OCI-LY1 (cell line): ENCODE data around the gene EFNA3.

Source experiments
- H2AFZ ChIP-seq: fragments of 200-600 bp; sonication (generic), shearing (Covaris generic); 2 replicates; pipeline ENCODE4 v1.6.0; 2014; ENCODE audit warnings: antibody characterized with exemption, mild to moderate bottlenecking, low read length
- H3F3A ChIP-seq: fragments of 200-600 bp; sonication (generic), shearing (Covaris generic); 2 replicates; pipeline ENCODE4 v1.6.0; 2014; ENCODE audit warnings: mild to moderate bottlenecking, antibody characterized with exemption, low read length, moderate library complexity; ENCODE audit not compliant: insufficient read depth
- H3K27ac ChIP-seq: fragments of 200-600 bp; sonication (generic); 2 replicates; pipeline ENCODE4 v1.5.1; 2014; ENCODE audit warnings: low read length, mixed run types, mild to moderate bottlenecking, low read depth; ENCODE audit not compliant: poor library complexity, severe bottlenecking
- H3K27me3 ChIP-seq: fragments of 200-600 bp; sonication (generic); 2 replicates; pipeline ENCODE4 v1.6.0; 2014; ENCODE audit warnings: antibody characterized with exemption, mild to moderate bottlenecking, low read length, moderate library complexity; ENCODE audit not compliant: insufficient read depth
- H3K36me3 ChIP-seq: fragments of 200-600 bp; sonication (generic); 2 replicates; pipeline ENCODE4 v1.6.1; 2014; ENCODE audit warnings: mild to moderate bottlenecking, antibody characterized with exemption, low read length, moderate library complexity, mixed read lengths; ENCODE audit not compliant: insufficient read depth
- H3K4me1 ChIP-seq: fragments of 200-600 bp; sonication (generic); 2 replicates; pipeline ENCODE4 v1.5.1; 2014; ENCODE audit warnings: mild to moderate bottlenecking, low read length, moderate library complexity; ENCODE audit not compliant: insufficient read depth, severe bottlenecking
- H3K4me2 ChIP-seq: fragments of 200-600 bp; sonication (generic), shearing (Covaris generic); 2 replicates; pipeline ENCODE4 v1.6.1; 2014; ENCODE audit warnings: low read length
- H3K4me3 ChIP-seq: fragments of 200-600 bp; sonication (generic); 2 replicates; pipeline ENCODE4 v1.5.1; 2014; ENCODE audit warnings: low read length, low read depth, mild to moderate bottlenecking, mixed read lengths; ENCODE audit not compliant: poor library complexity, severe bottlenecking
- H3K79me2 ChIP-seq: fragments of 200-600 bp; shearing (Covaris generic); 2 replicates; pipeline ENCODE4 v1.6.1; 2016; ENCODE audit warnings: mixed run types, low read length, mixed read lengths; ENCODE audit not compliant: insufficient read depth
- H3K9ac ChIP-seq: fragments of 200-600 bp; sonication (generic), shearing (Covaris generic); 2 replicates; pipeline ENCODE4 v1.6.1; 2014; ENCODE audit warnings: mild to moderate bottlenecking, low read length, mixed read lengths
- H3K9me2 ChIP-seq: fragments of 200-600 bp; sonication (generic), shearing (Covaris generic); 2 replicates; pipeline ENCODE4 v1.6.1; 2014; ENCODE audit warnings: low read depth, mild to moderate bottlenecking, low read length, mixed read lengths
- H3K9me3 ChIP-seq: fragments of 200-600 bp; shearing (Covaris generic); 2 replicates; pipeline ENCODE4 v1.6.1; 2014; ENCODE audit warnings: low read length, mixed read lengths
- H4K20me1 ChIP-seq: fragments of 200-600 bp; sonication (generic), shearing (Covaris generic); 2 replicates; pipeline ENCODE4 v1.6.0; 2016; ENCODE audit warnings: mild to moderate bottlenecking, low read length; ENCODE audit not compliant: insufficient read depth
- CTCF ChIP-seq: fragments of 200-600 bp; sonication (generic), shearing (Covaris generic); IDR thresholded peaks from 2 replicates; pipeline ENCODE4 v1.5.1; 2017; ENCODE audit warnings: mild to moderate bottlenecking, antibody characterized with exemption, low read length, moderate library complexity, mixed read lengths
- EZH2 ChIP-seq: fragments of 200-600 bp; sonication (generic), shearing (Covaris generic); IDR thresholded peaks from 2 replicates; pipeline ENCODE4 v1.8.0; 2017; ENCODE audit warnings: borderline replicate concordance, mixed run types, mild to moderate bottlenecking, antibody characterized with exemption, low read length, moderate library complexity, mixed read lengths

Gene EFNA3

GRCh38 chr1:155072531-155073289, 5.9 kb upstream of the EFNA3 start:
- Histone ChIP-seq H4K20me1 (no peaks in the 10 kb centered on the region), H3F3A (no peaks in the 10 kb centered on the region), H3K27me3 (no peaks in the 10 kb centered on the region), H2AFZ (no peak overlapping the region), H3K4me1 (peaks cover 22% of the 10 kb centered on the region), H3K4me3 (no peak overlapping the region), H3K9me3 (no peaks in the 10 kb centered on the region), H3K4me2 (no peak overlapping the region), H3K79me2 (no peaks in the 10 kb centered on the region), H3K9ac (no peak overlapping the region), H3K36me3 (peaks cover 5% of the 10 kb centered on the region; the same call in 1 of the 2 replicates), H3K27ac (no peak overlapping the region), H3K9me2 (no peaks in the 10 kb centered on the region)
- no peak for TF ChIP-seq EZH2
- TF ChIP-seq CTCF, result no peak

GRCh38 chr1:155073377-155074242, 5.0 kb upstream of the EFNA3 start:
- Histone ChIP-seq H3K4me2 (no peak overlapping the region), H3K4me3 (no peak overlapping the region), H3K9ac (no peak overlapping the region), H3F3A (no peaks in the 10 kb centered on the region), H2AFZ (no peak overlapping the region), H3K27me3 (no peaks in the 10 kb centered on the region), H3K27ac (no peak overlapping the region), H4K20me1 (no peaks in the 10 kb centered on the region), H3K36me3 (peaks cover 5% of the 10 kb centered on the region; the same call in 1 of the 2 replicates), H3K9me3 (no peaks in the 10 kb centered on the region), H3K79me2 (no peaks in the 10 kb centered on the region), H3K9me2 (no peaks in the 10 kb centered on the region), H3K4me1 (peaks cover 22% of the 10 kb centered on the region)
- TF ChIP-seq CTCF, result no peak
- TF ChIP-seq EZH2, result no peak

- no peak overlapping the region for H3K9ac ChIP-seq
- no peak overlapping the region for H3K4me2 ChIP-seq
- H2AFZ ChIP-seq, result no peak overlapping the region
- no peaks in the 10 kb centered on the region for H4K20me1 ChIP-seq
- no peaks in the 10 kb centered on the region for H3K36me3 ChIP-seq
- no peak overlapping the region for H3K4me3 ChIP-seq
- H3K27me3 ChIP-seq, result peaks cover 5% of the 10 kb centered on the region; the same call in 1 of the 2 replicates
- H3K9me3 ChIP-seq, result no peaks in the 10 kb centered on the region
- no peaks in the 10 kb centered on the region for H3F3A ChIP-seq
- H3K79me2 ChIP-seq, result no peaks in the 10 kb centered on the region
- no peaks in the 10 kb centered on the region for H3K9me2 ChIP-seq
- no peak overlapping the region for H3K27ac ChIP-seq
- H3K4me1 ChIP-seq, result peaks cover 27% of the 10 kb centered on the region
- no peak for TF ChIP-seq CTCF
- TF ChIP-seq EZH2, result no peak
Measured at GRCh38 chr1:155075535-155075934, 3.1 kb upstream of the EFNA3 start.
